Activated CD4-positive, alpha-beta T cell treated with anti-CD3 and anti-CD28 coated beads for 24 hours (primary cell): Measurements from ENCODE around the gene LIPJ.

ENCODE experiments used
- DNase-seq, 2 donors: peaks; one replicate each; pipeline ENCODE4 v3.0.0-alpha.2; 2020; ENCODE audit warnings: low read depth in 2 of 2

Gene LIPJ, protein sequence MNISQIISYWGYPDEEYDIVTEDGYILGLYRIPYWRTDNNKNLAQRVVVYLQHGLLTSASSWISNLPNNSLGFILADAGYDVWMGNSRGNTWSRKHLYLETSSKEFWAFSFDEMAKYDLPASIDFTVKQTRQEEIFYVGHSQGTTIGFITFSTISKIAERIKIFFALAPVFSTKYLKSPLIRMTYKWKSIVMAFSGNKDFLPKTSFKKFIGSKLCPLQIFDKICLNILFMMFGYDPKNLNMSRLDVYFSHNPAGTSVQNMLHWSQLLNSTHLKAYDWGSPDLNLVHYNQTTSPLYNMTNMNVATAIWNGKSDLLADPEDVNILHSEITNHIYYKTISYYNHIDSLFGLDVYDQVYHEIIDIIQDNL

DNA sequence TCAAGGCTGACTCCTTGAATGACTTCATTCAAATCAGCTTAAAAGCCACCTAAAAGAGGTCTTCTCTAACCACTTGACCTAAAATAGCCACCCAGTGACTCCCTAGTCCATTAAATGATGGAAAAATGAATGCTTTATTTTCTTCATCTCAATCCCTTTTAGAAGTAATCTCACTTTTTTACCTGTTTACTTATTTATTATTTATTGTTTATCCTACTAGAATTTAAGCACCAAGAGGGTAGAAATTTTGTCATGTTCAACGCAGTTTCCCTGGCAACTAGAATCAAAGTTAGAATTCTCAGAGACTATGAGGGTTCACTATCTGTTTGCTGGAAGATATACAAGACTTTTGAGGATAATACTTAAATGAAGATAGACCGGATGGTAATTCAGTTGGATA is at the start of gene LIPJ:
Gene LIPJ, plus strand, starts transcription at position 301 of the 400 bp plus-strand sequence. CDS start 3,926 bp downstream, outside the sequence.
- DNase-seq: no peak

DNA sequence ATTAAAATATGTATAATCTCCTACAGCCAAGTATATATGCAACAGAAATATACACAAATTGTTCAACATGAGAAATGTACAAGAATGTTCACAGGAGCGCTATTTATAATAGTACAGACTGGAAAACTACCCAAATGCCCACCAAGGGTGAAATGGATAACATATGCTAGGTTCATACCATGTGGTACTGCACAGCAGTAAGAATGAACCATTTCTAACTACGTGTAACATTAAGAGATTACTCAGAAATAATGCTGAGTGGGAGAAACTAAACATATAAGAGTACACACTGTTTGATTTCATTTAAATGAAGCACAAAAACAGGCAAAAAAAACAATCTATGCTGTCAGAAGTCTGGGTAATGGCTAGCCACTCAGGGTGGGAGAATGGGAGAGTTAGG is 49.2 kb upstream of the LIPJ start:
- no peak for DNase-seq

DNA sequence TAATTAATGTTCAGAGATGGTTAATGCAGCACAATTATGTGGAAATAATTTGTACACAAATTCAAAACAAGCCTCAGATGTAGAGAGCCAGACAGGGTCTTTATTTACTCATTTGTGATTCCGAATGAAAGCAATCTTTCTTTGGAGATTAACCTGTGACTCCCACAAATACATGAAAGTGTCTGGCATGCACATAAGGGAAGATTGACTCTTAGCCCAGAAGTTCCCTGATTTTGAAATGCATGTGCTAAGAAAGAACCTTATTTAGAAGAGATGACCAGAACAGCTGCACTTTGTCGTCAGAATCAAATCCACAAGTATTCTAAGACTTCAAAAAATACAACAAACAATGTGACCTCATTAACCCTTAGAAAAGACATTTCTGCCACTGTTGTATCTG is 48.5 kb upstream of the LIPJ start:
- no peak for DNase-seq

DNA sequence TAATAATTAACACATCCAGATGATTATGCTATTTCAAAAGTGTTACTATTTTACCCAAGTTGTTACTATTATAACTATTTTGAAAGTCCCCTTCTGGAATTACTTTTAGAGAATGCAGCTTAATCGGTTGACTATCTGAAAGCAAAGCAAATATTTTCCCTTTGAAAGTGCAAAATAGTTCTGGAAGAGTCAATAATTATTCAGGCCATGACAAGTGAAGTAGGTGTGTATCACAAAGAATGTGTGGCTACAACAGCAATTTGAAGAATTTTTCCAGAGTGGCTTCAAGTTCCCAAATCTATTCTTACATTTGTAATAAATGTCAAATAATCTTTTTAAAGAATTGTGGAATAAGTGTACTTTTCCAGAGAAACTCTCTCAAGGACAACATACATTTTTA is 46.2 kb upstream of the LIPJ start:
- no peak for DNase-seq

DNA sequence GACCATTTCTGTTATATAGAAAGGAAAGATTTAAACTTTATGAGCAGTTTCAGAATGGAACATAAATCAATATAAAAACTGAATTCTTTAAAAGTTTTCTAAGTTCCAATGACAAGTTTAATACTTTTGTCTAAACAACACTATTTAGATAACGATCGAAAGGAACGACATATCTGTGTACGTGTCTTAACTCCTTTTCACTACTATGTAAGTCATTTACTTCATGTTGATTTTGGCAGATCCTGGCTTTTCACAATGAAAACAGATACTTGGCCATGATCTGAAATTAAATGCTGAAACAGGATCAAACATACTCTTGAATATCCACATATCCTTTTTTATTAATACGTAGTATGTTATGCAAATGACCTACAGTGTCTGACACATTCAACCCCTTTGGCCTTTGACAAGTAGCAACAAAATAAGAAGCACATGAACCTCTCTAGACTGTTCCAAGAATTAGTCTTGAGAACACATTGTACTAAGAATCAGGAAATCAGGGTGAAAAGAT is 45.4 kb upstream of the LIPJ start:
- DNase-seq: no peak

DNA sequence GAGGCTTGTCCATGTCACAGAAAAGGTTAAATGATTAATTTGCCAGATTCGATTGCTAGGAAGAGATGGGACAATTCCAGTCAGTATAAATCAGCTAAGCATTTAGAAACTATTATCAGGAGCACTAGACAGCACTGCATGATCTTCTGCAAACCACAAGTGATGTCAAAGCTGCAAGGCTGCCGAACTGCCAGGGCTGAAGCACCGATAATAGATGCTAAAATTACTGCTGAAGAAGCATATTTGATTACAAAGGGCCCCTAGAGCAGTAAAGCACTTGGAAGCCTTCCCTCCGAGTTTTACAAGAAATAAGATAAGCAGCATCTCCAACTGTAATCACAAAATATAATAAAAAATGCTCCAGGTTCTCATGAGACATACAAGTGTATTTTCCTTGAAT is 44.0 kb upstream of the LIPJ start:
- no peak for DNase-seq

DNA sequence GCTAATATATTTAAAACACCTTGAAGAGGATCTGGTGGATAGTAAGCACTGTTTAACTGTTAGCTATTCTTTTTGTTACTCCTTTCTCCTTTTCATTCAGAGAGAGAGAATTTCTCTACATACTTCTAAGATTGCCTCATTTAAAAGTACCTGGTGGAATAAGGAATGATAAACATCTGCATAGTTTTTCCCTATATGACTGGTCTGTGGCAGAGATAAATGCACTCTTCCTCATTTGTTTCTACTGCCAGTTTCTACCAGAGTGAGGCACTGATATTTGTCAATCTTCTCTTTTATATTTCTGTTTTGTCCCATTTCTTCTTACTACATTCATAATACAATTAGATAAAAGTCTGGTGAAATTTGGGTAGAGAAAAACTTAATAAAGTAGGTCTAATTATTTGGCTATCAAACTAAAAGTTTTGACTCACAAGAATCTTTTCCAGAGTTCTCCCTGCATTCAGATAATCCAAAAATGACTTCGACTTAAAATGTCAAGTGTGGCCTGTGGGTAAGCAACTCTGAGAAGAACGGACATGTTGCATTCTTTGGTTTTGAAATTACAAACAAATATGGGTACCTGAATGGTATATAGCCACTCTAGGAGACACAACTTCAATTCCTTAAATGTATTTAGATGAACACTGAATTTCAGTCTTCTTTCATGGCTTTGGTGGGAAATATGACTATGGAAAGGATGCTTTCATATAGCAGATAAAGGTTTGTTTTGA is 42.3 kb upstream of the LIPJ start:
- DNase-seq: no peak

DNA sequence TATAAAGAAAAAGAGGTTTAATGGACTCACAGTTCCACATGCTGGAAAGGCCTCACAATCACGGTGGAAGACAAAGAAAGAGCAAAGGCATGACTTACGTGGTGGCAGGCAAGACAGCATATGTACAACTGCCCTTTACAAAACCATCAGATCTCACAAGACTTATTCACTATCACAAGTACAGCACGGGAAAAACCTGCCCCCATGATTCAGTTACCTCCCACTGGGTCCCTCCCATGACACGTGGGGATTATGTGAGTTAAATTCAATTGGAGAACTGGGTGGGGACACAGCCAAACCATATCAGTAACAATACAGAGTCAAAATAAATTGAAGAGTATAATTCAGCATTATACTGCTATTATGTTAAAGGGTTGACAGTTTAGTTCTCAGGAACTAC is 41.2 kb upstream of the LIPJ start:
- DNase-seq: no peak

DNA sequence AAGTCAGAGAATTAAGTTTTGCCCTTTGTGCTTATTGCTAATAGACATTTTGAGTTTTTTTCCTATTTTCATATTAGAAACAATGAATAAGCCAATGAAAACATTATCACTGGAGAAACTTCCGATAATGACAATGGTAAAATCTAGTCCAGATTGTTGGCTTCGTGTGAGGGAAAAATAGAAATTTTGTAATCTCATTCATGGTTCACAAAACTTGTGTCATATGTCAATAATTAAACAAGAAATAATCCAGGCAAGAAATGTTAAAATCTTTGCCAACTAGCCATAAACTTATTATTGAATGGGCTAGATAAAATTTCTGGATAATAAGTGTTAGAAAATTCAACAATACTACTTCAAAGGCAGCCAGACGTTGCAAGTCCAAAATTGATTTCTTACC is 40.1 kb upstream of the LIPJ start:
- DNase-seq: no peak

DNA sequence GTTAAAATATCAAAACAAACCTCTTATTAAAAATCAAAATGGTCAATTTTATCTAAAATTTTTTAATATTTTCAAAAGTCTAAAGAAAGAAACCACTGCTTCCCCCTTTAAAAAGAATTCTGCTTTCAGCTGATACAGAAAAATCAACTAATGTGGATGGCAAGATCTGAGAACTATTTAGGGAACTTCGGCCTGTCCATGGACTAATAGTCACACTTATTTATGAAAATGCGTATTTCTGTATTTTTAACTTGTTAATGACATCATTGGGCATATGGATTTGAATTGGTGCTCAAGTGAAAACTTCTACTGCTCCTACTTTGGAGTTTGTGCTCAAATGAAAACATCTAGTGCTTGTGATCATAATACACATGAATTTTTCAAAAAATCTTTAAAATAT is 35.3 kb upstream of the LIPJ start:
- DNase-seq: no peak

DNA sequence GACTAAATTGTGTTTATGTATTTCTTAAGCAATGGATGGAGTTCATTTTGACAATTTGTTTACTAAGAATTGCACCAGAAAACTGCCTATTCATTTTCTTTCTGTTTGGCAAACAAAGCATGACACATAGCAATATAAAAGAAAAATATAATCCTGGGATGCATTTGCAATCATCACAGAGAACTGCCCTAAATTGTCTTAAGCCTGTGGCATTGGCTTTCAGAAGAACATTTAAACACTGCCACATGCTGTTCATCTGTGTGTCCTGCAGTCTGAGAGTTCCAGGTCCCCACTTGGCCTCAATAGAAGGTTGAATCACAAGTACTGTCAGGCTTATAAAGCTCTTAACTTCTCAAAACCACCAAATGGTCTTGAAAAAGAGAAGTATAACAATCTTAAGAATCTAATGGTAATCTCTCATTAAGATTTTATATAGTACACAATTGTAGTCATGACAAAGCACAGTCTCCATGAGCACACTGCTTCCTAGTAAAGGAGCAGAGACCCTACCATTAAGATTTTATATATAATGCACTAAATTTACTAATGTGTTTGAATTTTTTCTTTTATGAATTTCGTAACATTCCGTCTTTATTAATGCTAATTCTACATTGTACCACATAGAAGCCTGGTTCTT is 33.3 kb upstream of the LIPJ start:
- peak in 1 of 2 donors; percentile 5 for DNase-seq

DNA sequence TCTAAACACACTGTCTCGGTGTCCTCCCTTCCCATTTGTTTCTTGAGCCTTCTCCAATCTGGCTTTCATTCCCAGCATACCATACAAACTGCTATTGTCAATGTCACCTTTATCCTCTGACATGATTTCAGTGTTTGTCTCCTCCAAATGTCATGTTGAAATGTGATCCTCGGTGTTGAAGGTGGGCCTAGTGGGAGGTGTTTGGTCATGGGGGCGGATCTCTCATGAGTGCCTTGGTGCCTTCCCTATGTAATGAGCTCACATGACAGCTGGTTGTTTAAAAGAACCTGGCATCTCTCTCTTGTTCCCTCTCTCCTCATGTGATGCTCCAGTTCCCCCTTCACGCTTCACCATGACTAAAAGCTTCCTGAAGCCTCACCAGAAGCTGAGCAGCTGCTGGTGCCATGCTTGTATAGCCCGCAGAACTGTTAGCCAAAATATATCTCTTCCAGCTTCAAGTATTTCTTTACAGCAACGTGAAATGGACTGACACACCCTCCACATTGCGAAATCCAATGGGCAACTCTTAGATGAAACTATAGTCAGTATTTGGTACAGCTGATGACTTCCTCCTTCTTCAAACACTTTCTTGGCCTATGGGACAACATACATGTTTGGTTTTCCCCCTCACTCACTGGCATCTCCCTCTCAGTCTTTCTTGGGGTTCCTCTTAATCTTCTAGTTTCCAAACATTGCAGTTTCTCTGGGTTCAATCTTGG is 31.2 kb upstream of the LIPJ start:
- no peak for DNase-seq

DNA sequence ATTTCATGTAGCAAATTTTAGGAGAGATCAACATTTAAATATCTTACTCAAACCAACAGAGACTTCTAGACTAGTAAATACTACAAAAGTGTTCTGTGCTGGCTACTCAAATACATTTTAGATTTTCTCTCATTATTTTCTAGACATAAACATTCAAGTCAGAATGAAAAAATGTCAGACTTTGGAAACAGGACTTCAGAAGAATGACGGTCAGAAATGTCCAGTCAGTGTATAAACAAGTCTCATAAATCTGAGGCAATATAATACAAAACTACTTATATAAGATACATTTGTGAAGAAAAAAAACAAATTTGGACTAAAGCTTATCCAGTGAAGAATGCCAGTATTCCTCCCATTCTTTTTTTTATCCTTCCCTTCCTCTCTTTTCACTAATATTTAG is 29.3 kb upstream of the LIPJ start:
- DNase-seq: no peak

DNA sequence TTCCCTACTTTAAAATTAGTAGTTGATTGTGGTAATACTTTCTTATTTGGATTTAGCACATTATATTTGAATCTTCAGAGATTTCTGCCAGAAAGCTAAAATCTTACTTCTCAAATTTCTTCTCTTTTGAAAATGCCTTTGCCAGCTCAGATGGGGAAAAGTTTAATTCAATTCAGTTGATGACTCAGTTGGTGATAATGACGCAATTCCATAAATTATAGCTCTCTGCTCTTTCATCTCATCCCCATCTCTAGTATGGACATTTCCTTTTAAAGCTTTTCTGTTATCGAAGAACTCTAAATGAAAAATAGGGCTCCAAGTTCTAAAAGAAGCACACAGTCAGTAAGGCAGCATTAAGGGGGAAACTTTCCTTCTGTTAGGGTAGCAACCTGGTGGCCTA is 28.9 kb upstream of the LIPJ start:
- no peak for DNase-seq

DNA sequence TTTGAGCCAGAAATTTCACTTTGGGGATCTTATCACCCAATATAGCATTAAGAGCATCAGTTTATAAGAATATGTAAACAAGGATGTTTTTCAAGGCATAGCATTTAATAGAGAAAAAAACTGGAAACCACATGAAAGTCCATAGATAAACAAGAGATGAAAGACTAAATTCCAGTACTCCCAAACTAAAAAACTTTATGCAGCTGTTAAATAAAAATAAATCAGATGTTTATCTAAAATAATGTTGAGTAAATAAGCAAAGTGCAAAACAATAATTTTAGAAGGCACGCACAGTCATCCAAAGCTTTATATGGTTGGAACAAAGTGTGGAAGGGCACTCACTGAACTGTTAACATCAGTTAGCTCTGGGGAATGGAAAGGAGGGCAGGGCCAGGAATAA is 24.4 kb upstream of the LIPJ start:
- no peak for DNase-seq

DNA sequence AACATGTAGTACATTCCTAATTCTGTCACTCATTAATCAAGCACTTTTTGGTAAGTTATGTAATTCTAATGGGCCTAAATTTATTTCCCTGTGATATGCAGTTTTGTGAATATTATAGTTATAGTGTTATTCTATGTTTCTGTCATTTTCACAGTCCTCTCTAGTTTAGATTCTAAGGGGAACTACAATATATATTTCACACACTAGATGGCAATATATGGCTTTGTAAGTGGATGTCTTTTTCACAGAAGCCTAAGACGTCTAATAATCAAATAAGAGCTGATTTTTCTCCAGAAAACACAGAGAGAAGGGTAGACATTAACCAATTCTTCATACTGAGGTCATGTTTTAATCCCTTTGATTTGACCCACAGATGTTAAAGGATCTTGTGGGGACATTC is 21.5 kb upstream of the LIPJ start:
- DNase-seq: no peak

DNA sequence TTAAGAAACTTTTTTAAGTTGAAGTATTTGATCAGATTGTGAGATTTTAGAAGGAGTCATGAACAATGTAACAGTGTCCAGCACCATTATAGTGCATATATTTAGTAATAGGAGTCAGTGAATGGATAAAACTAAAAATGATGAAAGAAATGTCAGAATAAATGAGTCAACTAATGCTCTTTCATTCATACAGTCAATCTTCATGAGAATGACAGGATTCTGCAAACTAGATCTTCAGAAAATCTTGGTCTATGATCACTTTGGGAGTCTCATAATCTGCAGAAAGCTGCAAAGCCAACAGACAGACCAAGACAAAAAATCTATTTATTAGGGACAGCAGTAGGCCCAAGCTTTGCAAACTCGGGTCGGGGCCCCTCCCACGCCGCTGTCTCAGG is 4.2 kb upstream of the LIPJ start:
- DNase-seq: no peak

DNA sequence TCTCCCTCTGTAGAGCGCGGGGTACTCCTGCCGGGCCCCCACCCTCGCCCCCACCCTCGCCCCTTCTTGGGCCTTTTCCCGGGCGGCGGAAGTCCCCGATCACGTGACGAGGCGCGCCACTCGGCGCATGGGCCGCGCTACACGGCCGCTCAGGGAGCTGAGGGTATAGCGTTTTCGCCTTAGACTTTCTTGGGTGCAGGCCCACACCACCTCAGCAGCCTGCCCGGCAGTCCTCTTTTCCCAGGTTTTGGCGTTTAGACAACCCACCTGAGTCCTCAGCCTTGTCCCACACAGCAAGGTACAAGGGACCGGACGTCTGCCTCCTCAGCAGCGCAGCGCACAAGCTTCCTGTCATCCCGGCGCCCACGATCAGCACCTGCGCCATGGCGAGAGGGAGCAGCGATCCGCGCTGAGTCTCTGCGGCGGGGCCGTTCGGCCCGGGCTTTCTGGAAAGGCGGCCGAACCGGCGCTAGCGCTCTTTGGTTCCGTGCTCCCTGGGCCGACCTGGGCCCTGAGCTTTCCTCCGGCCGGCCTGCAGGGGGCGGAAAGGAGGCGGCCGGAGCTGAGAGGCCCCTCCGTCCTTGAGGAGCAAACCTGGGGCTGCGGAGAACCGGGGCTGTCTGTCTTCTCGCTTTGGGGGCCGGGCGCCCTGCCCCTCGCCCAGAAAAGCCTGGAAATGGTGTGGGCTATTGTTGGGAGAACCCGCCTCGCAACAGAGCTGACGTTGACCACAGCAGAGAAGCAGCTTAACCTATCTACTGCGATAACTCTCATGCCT is 3.6 kb upstream of the LIPJ start, which contains the start of gene RNLS:
Gene RNLS, minus strand, starts transcription at position 513 of the 778 bp plus-strand sequence.
- DNase-seq: peak; percentile 47 to 50

DNA sequence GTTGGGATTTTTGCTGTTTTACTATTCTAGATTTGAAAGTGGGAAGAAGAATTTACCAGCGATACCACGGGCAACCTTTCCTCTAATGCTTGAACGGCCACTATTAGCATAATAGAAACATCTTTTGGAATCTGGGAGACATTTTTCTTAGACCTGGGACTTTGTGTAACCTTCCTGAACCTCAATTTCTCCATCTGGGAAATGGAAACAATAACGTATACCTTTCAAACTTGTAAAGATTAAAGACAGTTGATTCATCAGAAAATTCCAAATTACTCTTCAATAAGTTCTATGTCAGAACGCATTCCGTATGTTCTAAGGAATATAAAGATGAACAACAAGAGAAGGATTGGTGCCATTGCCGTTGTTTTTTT is 3.0 kb upstream of the LIPJ start:
- DNase-seq: no peak

DNA sequence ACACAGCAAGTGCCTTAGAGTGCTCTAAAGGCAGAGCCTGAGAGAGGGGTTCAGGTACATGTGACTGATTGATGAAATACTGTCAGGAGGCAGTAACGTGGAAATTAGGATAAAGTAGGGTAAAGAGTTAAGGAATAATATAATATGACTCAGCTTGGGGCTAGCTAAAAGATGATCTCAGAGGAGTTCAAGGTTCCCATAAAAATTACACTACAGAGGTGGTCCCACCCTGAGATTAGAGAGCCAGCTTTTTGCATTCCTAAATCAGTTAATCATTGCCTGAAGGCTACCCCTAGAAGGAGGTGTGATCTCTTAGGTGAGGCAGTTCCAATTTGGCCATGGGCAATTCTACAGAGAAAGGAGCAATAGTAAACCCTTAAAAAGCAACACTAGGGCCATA is 5.8 kb downstream of the LIPJ start:
- no peak for DNase-seq

DNA sequence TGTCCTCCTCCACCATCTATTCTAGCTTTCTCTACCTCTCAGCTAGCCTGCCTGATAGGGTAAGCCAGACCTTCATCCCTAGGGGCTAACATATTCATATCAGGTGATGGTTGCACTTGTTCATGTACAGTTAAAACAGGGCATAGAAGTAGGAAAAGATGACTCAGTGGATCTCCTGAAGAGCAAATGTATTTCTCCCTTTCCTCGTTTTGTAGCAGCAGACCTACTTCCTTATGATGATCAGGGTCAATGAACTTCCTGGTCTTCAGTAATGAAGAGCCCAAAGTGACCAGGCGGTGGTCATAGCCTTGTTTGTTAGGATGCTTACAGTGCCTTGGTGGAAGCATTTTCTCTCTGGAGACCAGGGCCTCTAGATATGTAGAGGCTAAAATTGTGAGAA is 6.3 kb downstream of the LIPJ start:
- no peak for DNase-seq
